WTC11 (cell line): ENCODE measurements around the gene KDM1A. TPM values are rescaled to one million over a fixed set of nuclear protein-coding genes. Genes with fewer than 3 reads are reported as not detected.

Source experiments
- ATAC-seq: fragments of 200-7000 bp; cut with Tn5 transposase; 2 replicates; pipeline ENCODE4 v1.10.0; 2021; ENCODE audit warnings: mild to moderate bottlenecking, moderate library complexity
- CTCF ChIA-PET: fragments of 300-600 bp; sonication (Branson Sonifier 250); formaldehyde crosslinking; loops from one replicate; lab custom pipeline; 2021; ENCODE audit warnings: antibody characterized with exemption; lab: Charles Lee
- POLR2A ChIA-PET: fragments of 350-600 bp; sonication (Branson Sonifier 250); formaldehyde crosslinking; loops from one replicate; lab custom pipeline; 2021; ENCODE audit warnings: antibody characterized with exemption; lab: Charles Lee
- DNase-seq: peaks from one replicate; pipeline ENCODE4 v3.0.0; 2021; ENCODE audit warnings: low spot score
- H3K27ac Mint-ChIP-seq: 2 replicates; pipeline ENCODE4 v1.8.0; 2021; ENCODE audit warnings: mixed read lengths
- H3K27me3 Mint-ChIP-seq: 2 replicates; pipeline ENCODE4 v1.8.0; 2021; ENCODE audit warnings: low read depth, mild to moderate bottlenecking, moderate library complexity, mixed read lengths
- H3K36me3 Mint-ChIP-seq: 2 replicates; pipeline ENCODE4 v1.8.0; 2021; ENCODE audit warnings: mixed read lengths
- H3K4me1 Mint-ChIP-seq: 2 replicates; pipeline ENCODE4 v1.8.0; 2022; ENCODE audit warnings: mixed read lengths
- H3K4me3 Mint-ChIP-seq: 2 replicates; pipeline ENCODE4 v1.8.0; 2021; ENCODE audit warnings: mild to moderate bottlenecking, moderate library complexity, mixed read lengths
- H3K9me3 Mint-ChIP-seq: 2 replicates; pipeline ENCODE4 v1.8.0; 2021; ENCODE audit warnings: mixed read lengths
- ARID4B ChIP-seq: sonication (generic); formaldehyde crosslinking; IDR thresholded peaks from 2 replicates; pipeline ENCODE4 v1.8.0; 2023; ENCODE audit warnings: missing genetic modification reagents, mild to moderate bottlenecking, borderline replicate concordance
- ATF6 ChIP-seq: sonication (generic); formaldehyde crosslinking; IDR thresholded peaks from 2 replicates; pipeline ENCODE4 v1.8.1; 2023; ENCODE audit warnings: mild to moderate bottlenecking, missing genetic modification reagents
- CBFB ChIP-seq: sonication (generic); formaldehyde crosslinking; IDR thresholded peaks from 2 replicates; pipeline ENCODE4 v1.8.1; 2022; ENCODE audit warnings: mild to moderate bottlenecking, low read depth, missing genetic modification reagents
- CREM ChIP-seq: sonication (generic); formaldehyde crosslinking; IDR thresholded peaks from 2 replicates; pipeline ENCODE4 v1.8.1; 2022; ENCODE audit warnings: mild to moderate bottlenecking, missing genetic modification reagents, moderate library complexity
- EMX1 ChIP-seq: fragments of 250-450 bp; sonication (Bioruptor Pico); IDR thresholded peaks from 2 replicates; pipeline ENCODE4 v1.8.0; 2021; ENCODE audit warnings: mild to moderate bottlenecking
- FOXK1 ChIP-seq: sonication (generic); formaldehyde crosslinking; IDR thresholded peaks from 2 replicates; pipeline ENCODE4 v1.8.0; 2022; ENCODE audit warnings: mild to moderate bottlenecking, moderate library complexity, missing genetic modification reagents
- JUN ChIP-seq: sonication (generic); formaldehyde crosslinking; IDR thresholded peaks from 2 replicates; pipeline ENCODE4 v1.8.0; 2023; ENCODE audit warnings: mild to moderate bottlenecking, missing genetic modification reagents
- NR1H2 ChIP-seq: sonication (generic); formaldehyde crosslinking; IDR thresholded peaks from 2 replicates; pipeline ENCODE4 v1.9.0; 2021; ENCODE audit warnings: mild to moderate bottlenecking, moderate library complexity, missing genetic modification reagents
- NR3C1 ChIP-seq: sonication (generic); formaldehyde crosslinking; conservative IDR thresholded peaks from 2 replicates; pipeline ENCODE4 v1.8.1; 2023; ENCODE audit warnings: low read depth, mild to moderate bottlenecking, missing genetic modification reagents
- RORB ChIP-seq: fragments of 250-450 bp; sonication (Bioruptor Pico); IDR thresholded peaks from 2 replicates; pipeline ENCODE4 v1.9.0; 2021; ENCODE audit warnings: mild to moderate bottlenecking
- SMAD4 ChIP-seq: sonication (generic); formaldehyde crosslinking; IDR thresholded peaks from 2 replicates; pipeline ENCODE4 v1.8.0; 2022; ENCODE audit warnings: mild to moderate bottlenecking, missing genetic modification reagents
- SP1 ChIP-seq: sonication (generic); formaldehyde crosslinking; conservative IDR thresholded peaks from 2 replicates; pipeline ENCODE4 v1.8.1; 2022; ENCODE audit warnings: missing genetic modification reagents
- ZNF121 ChIP-seq: sonication (generic); formaldehyde crosslinking; IDR thresholded peaks from 2 replicates; pipeline ENCODE4 v1.8.0; 2023; ENCODE audit warnings: missing genetic modification reagents
- ZNF532 ChIP-seq: fragments of 250-450 bp; sonication (Bioruptor Pico); IDR thresholded peaks from 2 replicates; pipeline ENCODE4 v1.9.0; 2021; ENCODE audit warnings: mild to moderate bottlenecking, borderline replicate concordance
- ZNF671 ChIP-seq: fragments of 250-450 bp; sonication (Bioruptor Pico); IDR thresholded peaks from 2 replicates; pipeline ENCODE4 v1.8.0; 2021; ENCODE audit warnings: mild to moderate bottlenecking
- total RNA-seq: library from RNA; stranded (reverse); gene quantifications from 3 replicates; pipeline ENCODE4 v1.2.3, GENCODE V29; 2021
- TF ChIP-seq, protein P1 (sequence below): sonication (generic); formaldehyde crosslinking; IDR thresholded peaks from 2 replicates; pipeline ENCODE4 v1.8.0; 2022; ENCODE audit warnings: mild to moderate bottlenecking, missing genetic modification reagents
- TF ChIP-seq, protein P2 (sequence below): sonication (generic); formaldehyde crosslinking; IDR thresholded peaks from 2 replicates; pipeline ENCODE4 v1.8.1; 2023; ENCODE audit warnings: mild to moderate bottlenecking, missing genetic modification reagents, moderate library complexity
- TF ChIP-seq, protein P3 (sequence below): sonication (generic); formaldehyde crosslinking; conservative IDR thresholded peaks from 2 replicates; pipeline ENCODE4 v1.8.1; 2023; ENCODE audit warnings: mild to moderate bottlenecking, low read depth, missing genetic modification reagents, moderate library complexity

The KDM1A gene
- total RNA-seq, 1 experiment from 2014 or later, result 226 TPM

GRCh38 chr1:23126200-23126599, 106.9 kb downstream of the KDM1A start:
- Mint-ChIP-seq H3K36me3 (no peaks in the 10 kb centered on the region), H3K27ac (no peak overlapping the region; the same call in 1 of the 2 replicates), H3K9me3 (no peaks in the 10 kb centered on the region), H3K4me1 (peaks cover 47% of the 10 kb centered on the region), H3K4me3 (no peak overlapping the region), H3K27me3 (no peaks in the 10 kb centered on the region)
- ChIA-PET CTCF (interaction anchor here (0.6 kb wide), 1 partner anchor 33 kb away, joined by 3 read pairs; no protein-coding TSS in a partner anchor), POLR2A (no interaction called here)
- TF ChIP-seq NR3C1 (no peak), NR1H2 (CRISPR knock-in tag) (no peak), RORB (no peak), ZNF121 (no peak), ZNF532 (CRISPR knock-in tag) (no peak), JUN (no peak), SMAD4 (CRISPR knock-in tag) (no peak), ZNF671 (no peak), CREM (CRISPR knock-in tag) (no peak), CBFB (CRISPR knock-in tag) (no peak), SP1 (no peak), ARID4B (CRISPR knock-in tag) (no peak), ATF6 (CRISPR knock-in tag) (no peak), EMX1 (CRISPR knock-in tag) (no peak), FOXK1 (no peak)
- TF ChIP-seq, protein P1, sequence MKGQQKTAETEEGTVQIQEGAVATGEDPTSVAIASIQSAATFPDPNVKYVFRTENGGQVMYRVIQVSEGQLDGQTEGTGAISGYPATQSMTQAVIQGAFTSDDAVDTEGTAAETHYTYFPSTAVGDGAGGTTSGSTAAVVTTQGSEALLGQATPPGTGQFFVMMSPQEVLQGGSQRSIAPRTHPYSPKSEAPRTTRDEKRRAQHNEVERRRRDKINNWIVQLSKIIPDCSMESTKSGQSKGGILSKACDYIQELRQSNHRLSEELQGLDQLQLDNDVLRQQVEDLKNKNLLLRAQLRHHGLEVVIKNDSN (CRISPR knock-in tag), result no peak
- TF ChIP-seq, protein P2, sequence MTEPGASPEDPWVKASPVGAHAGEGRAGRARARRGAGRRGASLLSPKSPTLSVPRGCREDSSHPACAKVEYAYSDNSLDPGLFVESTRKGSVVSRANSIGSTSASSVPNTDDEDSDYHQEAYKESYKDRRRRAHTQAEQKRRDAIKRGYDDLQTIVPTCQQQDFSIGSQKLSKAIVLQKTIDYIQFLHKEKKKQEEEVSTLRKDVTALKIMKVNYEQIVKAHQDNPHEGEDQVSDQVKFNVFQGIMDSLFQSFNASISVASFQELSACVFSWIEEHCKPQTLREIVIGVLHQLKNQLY, result no peak
- TF ChIP-seq, protein P3, sequence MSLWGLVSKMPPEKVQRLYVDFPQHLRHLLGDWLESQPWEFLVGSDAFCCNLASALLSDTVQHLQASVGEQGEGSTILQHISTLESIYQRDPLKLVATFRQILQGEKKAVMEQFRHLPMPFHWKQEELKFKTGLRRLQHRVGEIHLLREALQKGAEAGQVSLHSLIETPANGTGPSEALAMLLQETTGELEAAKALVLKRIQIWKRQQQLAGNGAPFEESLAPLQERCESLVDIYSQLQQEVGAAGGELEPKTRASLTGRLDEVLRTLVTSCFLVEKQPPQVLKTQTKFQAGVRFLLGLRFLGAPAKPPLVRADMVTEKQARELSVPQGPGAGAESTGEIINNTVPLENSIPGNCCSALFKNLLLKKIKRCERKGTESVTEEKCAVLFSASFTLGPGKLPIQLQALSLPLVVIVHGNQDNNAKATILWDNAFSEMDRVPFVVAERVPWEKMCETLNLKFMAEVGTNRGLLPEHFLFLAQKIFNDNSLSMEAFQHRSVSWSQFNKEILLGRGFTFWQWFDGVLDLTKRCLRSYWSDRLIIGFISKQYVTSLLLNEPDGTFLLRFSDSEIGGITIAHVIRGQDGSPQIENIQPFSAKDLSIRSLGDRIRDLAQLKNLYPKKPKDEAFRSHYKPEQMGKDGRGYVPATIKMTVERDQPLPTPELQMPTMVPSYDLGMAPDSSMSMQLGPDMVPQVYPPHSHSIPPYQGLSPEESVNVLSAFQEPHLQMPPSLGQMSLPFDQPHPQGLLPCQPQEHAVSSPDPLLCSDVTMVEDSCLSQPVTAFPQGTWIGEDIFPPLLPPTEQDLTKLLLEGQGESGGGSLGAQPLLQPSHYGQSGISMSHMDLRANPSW (CRISPR knock-in tag), result no peak
- DNase-seq (no peak), ATAC-seq (no peak)
